GM18507 (cell line): Measurements from ENCODE around the gene SASH1.

ENCODE experiments used
- DNase-seq: peaks from one replicate; pipeline ENCODE4 v3.0.0; 2011; ENCODE audit warnings: low read depth; ENCODE audit not compliant: insufficient read length; ENCODE audit errors: extremely low spot score
- FAIRE-seq: peaks from 2 replicates; lab custom pipeline; 2011; peaks lifted over from hg19 to GRCh38; lab: Jason Lieb, UNC

Gene SASH1

GRCh38 chr6:148423601-148424270 lies 81.1 kb downstream of the SASH1 start:
- FAIRE-seq (no peak), DNase-seq (no peak)

DNA sequence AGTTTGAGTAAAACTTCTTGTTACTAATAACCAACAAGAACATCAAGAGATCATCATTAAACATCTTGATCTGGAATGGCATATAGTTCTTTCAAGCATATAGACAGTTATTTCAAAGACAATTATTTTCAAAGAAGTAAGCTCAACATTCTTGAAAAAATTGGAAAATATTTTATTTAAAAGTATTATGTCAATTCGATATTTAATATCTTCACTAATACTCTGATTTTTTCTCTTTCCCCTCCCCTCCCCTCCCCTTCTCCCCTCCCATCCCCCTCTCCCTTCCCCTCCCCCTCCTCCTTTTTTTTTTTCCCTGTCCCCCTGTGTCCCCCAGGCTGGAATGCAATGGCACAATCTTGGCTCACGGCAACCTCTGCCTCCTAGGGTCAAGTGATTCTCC lies 82.8 kb downstream of the SASH1 start:
- FAIRE-seq (no peak), DNase-seq (no peak)

- DNase-seq (no peak), FAIRE-seq (no peak)
Measured at GRCh38 chr6:148426317-148426977, 83.8 kb downstream of the SASH1 start.

- no peak for FAIRE-seq
- DNase-seq: no peak
Measured at GRCh38 chr6:148427333-148427732, 84.7 kb downstream of the SASH1 start.

DNA sequence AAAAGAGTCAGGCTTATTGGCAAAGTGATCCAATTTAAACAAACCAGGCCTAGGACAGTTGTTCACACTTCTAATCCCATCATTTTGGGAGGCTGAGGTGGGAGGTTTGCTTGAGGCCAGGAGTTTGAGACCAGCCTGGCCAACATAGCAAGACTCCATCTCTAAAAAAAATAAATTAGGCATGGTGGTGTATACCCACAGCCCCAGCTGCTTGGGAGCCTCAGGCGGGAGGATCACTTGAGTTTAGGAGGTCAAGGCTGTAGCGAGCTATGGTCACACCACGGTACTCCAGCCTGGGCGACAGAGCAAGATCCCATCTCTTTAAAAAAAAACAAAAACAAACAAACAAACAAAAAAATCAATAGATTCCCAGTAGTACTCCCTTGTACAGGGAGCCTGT lies 86.8 kb downstream of the SASH1 start:
- no peak for DNase-seq
- FAIRE-seq: no peak

GRCh38 chr6:148430897-148431296 lies 88.3 kb downstream of the SASH1 start:
- FAIRE-seq: no peak
- DNase-seq: no peak

- DNase-seq (no peak), FAIRE-seq (no peak)
Measured at GRCh38 chr6:148431413-148431812, 88.8 kb downstream of the SASH1 start.

- FAIRE-seq (no peak), DNase-seq (no peak)
Measured at GRCh38 chr6:148431840-148432239, 89.2 kb downstream of the SASH1 start.

DNA sequence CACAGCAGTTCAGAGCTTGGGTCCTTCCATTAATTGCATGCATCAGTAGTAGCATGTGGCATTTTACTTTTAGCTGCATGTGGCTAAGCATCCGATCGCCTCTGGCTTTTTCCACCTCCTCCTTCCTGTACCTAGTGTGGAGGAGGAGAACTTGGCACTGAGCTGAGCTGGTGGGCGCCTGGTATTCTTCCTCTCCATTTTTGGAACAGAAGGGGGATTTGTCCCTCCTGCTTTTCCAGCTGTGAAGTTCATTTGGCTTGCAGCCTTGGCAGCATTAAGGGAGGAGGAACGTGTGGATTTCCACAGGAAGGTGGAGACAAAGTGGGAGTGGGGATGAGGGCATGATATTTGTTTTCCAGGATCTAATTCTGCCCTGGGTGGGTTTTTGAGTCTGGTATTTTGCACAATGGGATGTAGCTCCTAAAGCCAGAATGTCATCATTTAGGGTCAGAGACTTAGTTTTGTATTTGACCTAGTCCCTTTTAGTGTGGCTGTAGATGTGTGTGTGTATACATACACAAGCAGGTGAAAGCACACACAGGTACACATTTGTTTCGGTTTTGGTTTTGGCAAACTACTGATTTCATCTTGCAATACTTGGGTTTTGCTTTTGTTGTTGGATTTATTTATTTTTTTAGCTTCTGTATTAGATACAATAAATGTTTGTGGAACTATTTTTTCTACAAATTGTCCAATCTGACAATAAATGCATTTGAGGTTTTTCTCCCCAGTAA lies 90.0 kb downstream of the SASH1 start:
- DNase-seq: no peak
- no peak for FAIRE-seq

DNA sequence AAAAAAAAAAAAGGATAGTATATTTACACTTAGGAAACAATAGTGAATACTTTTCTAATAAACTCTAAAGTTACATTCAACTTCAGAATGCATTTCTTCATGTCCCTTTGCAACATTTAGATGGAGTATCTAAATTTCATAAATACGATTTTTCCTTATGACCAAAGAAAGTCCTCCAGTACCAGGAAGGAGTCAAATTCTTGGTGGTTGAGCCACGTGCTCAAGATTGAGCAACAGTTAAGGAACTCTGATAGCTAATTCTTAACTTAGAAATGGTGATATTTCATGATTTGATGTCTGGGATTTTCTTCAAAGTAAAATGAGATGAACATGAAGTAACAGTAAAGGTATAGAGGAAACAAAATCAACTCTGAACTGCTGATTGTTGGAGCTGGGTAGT lies 92.7 kb downstream of the SASH1 start:
- FAIRE-seq (no peak), DNase-seq (no peak)

GRCh38 chr6:148436466-148436865 lies 93.8 kb downstream of the SASH1 start:
- DNase-seq: no peak
- no peak for FAIRE-seq

- DNase-seq (no peak), FAIRE-seq (no peak)
Measured at GRCh38 chr6:148438632-148439031, 96.0 kb downstream of the SASH1 start.

- FAIRE-seq (no peak), DNase-seq (no peak)
Measured at GRCh38 chr6:148440016-148440415, 97.4 kb downstream of the SASH1 start.

DNA sequence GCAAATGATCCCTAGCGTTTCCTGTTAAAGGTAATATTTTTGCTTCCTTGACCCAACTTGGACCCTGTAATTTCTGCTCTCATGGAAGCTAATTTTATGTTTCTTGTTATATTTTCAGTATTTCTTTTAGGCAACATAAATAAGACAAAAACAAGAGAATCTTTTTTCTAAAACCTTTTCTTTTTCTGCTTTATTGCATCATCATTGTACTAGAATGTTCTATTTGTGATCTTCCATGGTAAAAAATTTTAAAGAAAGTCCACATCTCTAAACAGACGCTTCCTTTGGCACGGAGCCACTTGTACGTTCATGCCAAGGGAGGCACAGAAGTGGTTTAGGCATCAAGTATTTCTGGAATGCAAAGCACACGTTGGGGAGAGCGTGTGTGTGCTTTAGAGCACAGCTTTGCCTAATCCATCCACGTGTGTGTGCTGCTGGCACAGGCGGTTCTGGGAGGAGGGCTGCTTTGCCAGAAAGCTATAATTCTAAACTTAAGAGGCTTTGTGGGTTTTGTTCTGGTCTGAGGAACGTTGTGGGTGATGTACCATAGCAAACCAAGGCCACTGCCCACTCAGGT lies 98.3 kb downstream of the SASH1 start:
- FAIRE-seq (no peak), DNase-seq (no peak)

DNA sequence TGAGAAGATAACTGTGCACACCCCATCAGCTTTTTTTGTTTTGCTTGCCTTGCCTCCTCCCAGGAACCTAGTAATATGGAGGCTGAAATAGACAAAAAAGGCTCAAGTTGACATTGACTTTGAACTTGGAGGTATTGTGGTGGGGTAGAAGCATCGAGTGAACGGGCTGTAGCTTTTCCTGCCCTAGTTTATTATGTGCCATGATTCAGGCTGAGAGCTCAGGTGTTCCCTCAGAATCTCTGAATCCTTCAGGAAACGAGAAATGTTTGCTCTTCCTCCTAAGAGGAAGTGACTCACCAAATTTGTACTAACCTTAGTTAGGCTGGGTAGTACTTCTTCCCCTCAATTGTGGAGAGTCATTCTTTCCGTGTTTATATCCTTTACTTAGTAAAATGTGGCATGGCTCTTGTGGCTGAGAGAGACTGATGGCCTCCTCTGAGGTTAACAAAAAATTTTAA lies 98.8 kb downstream of the SASH1 start:
- DNase-seq (no peak), FAIRE-seq (no peak)

GRCh38 chr6:148443798-148444560 lies 101.3 kb downstream of the SASH1 start:
- no peak for FAIRE-seq
- no peak for DNase-seq

DNA sequence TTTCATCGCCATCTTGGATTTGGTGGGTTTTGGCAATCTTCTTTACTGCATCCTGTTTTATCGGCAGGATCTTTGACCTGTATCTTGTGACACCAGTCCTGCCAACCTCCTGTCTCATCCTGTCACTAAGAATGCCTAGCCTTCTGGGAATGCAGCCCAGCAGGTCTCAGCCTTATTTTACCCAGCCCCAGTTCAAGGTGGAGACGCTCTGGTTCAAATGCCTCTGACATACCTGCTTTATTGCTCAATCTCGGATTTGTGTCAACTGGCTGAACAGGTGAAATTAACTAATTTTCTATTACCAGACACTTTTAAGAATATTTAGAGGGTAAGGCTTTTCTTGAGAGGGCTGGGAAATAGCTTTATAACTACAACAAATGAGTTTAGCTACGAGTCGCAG lies 102.5 kb downstream of the SASH1 start:
- FAIRE-seq (no peak), DNase-seq (no peak)

- DNase-seq (no peak), FAIRE-seq (no peak)
Measured at GRCh38 chr6:148445620-148446019, 103.0 kb downstream of the SASH1 start.

GRCh38 chr6:148446681-148447080 lies 104.0 kb downstream of the SASH1 start:
- DNase-seq (no peak), FAIRE-seq (no peak)
